ENCODE results near the gene SEC14L1.

DNA sequence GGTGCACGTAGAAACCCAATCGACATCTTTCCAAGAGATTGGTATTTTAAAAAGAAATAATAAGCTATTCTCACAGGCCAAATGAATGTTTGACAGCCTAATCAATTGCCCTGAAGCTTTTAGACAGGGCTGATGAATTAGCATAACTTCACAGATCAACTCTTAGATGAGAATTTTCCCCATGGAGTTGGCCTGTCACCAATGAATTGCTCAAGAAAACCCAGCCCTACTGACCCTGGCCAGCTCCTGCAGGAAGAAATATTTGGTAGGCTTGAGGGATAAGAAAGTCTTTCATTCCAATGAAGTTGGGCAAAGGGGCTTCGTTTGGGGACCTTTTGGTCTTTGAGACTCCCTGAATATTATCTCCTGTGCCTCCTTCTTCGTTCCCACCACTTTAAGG, 23.4 kb upstream of the SEC14L1 start:
- TF ChIP-seq, protein P1, sequence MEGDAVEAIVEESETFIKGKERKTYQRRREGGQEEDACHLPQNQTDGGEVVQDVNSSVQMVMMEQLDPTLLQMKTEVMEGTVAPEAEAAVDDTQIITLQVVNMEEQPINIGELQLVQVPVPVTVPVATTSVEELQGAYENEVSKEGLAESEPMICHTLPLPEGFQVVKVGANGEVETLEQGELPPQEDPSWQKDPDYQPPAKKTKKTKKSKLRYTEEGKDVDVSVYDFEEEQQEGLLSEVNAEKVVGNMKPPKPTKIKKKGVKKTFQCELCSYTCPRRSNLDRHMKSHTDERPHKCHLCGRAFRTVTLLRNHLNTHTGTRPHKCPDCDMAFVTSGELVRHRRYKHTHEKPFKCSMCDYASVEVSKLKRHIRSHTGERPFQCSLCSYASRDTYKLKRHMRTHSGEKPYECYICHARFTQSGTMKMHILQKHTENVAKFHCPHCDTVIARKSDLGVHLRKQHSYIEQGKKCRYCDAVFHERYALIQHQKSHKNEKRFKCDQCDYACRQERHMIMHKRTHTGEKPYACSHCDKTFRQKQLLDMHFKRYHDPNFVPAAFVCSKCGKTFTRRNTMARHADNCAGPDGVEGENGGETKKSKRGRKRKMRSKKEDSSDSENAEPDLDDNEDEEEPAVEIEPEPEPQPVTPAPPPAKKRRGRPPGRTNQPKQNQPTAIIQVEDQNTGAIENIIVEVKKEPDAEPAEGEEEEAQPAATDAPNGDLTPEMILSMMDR (IDR thresholded peaks at IDR 0.05; ENCODE audit: low read depth, low read length) = no peak
- TF ChIP-seq MYC (IDR thresholded peaks at IDR 0.05; ENCODE audit: low read depth, low read length) (no peak), POLR2A (IDR thresholded peaks at IDR 0.05; ENCODE audit: extremely low read depth, insufficient read length) (no peak)
- TF ChIP-seq, protein P2, sequence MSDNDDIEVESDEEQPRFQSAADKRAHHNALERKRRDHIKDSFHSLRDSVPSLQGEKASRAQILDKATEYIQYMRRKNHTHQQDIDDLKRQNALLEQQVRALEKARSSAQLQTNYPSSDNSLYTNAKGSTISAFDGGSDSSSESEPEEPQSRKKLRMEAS (IDR thresholded peaks at IDR 0.05; ENCODE audit: low read depth, low read length) = no peak

All from NB4 (cell line).